GM15510 (cell line): ENCODE results near the gene CHST2.

Experiments
- POLR2A ChIP-seq: IDR thresholded peaks from 3 replicates; pipeline ENCODE4 v1.6.1; 2011; ENCODE audit warnings: borderline replicate concordance; ENCODE audit not compliant: insufficient read length; ENCODE audit errors: extremely low read depth

The CHST2 gene

DNA sequence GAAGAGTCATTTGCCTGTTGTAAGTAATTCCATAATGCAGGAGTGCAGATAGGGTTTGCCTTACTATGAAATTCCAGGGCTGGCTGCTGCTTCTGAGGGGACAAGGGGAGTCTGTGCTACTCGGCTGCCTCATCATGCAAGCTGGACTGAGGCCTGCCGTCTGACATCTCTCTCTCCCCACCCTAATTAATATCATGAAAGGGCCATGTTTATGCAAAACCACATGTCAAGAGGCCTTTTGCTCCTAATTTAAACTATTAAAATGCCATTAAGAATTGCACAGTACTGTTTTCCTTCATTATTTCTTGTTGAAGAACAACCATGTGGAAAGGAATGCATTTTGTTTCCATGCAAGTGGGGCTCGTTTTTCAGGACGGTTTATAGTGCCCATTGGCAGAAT, 26.3 kb downstream of the CHST2 start:
- TF ChIP-seq POLR2A = no peak

GRCh38 chr3:143146486-143147274, 27.1 kb downstream of the CHST2 start:
- no peak for TF ChIP-seq POLR2A

GRCh38 chr3:143147707-143148106, 28.1 kb downstream of the CHST2 start:
- no peak for TF ChIP-seq POLR2A

GRCh38 chr3:143150071-143150470, 30.5 kb downstream of the CHST2 start:
- no peak for TF ChIP-seq POLR2A

GRCh38 chr3:143151004-143151731, 31.6 kb downstream of the CHST2 start:
- TF ChIP-seq POLR2A = no peak

GRCh38 chr3:143152043-143152442, 32.5 kb downstream of the CHST2 start:
- TF ChIP-seq POLR2A = no peak

DNA sequence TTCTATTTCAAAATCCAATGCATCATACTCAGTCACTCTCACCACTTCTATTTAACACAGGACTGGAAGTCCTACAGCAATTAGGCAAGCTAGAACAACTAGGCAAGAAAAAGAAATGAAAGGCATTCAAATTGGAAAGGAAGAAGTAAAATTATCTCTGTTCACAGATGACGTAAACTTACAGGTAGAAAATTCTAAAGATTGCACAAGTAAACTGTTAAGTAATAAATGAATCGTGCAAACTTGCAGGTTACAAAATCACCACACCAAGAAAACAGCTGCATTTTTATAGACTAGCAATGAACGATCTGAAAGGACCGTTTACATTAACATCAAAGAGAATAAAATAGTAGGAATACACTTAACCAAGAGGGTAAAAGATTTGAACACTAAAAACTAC, 36.2 kb downstream of the CHST2 start:
- TF ChIP-seq POLR2A = no peak

DNA sequence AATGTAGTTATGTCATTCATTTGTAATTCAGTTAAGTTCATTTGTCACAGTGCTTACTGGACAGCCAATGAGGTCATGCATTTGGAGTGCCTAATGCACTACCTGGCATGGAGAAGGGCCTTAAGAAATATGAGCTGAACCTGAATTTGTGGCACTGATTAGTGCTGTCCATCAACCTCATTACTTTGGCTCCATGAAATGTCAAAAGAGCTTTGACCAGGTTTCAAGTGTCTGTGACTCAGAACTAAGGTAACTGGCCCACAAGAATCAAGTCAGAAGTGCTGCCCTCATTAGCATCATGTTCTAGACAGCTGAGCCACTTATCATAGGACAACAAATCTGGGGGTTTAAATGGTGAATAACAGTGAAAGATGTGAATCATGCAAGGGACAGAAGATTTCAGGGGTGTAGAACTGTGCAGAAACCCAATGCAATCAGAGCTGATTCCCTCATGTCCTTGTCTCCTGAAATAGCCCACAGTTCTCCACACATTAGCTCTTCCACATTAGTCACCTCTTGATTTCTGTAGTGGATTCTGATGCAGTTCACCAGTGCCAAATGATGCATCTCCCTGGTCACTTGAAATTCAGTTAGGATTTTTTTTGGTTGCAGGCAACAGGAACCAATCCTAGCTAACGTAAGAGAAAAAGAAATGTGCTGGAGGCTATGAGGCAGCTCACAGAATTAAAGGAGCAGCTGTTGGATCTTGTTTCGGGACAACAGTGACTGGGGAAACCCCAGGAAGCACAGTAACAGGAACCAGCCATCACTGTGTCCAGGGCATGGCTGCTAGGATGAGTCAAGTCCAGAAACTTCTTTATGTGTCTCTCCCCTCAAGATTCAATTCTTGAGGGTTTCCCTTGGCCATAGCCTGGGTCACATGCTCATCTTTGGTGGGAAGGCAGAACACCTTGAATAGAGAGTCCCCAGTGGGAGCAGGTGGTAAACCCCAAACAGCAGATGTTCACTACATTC, 38.7 kb downstream of the CHST2 start:
- TF ChIP-seq POLR2A = no peak

- no peak for TF ChIP-seq POLR2A
Measured at GRCh38 chr3:143160437-143160836, 40.9 kb downstream of the CHST2 start.

DNA sequence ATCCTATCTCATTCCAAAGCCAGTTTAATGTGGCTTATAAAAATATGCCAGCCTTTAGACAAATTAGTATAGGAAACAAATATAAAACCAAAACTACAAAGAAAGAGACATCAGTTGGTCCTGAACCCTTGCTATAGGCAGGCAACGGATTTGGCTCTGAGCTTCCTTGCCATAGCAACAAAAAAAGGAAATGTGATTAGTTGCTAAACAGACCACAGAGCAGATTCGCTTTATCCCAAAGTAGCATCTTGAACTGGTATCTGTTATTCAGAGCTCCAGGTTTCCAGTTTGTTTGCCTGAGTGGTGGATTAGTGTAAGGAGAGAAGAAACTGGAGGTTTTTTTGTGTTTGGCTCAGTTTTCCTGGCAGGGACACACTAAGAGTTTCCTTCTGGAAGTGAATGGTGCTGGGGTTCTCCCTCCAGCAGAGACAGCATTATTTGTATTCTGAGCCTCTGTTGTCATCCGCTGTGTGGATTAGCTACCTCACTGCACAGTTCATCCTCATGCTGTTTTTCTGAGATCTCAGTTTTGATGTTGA, 44.1 kb downstream of the CHST2 start:
- no peak for TF ChIP-seq POLR2A

GRCh38 chr3:143165211-143165610, 45.6 kb downstream of the CHST2 start:
- no peak for TF ChIP-seq POLR2A

- no peak for TF ChIP-seq POLR2A
Measured at GRCh38 chr3:143166376-143166775, 46.8 kb downstream of the CHST2 start.

GRCh38 chr3:143167969-143168854, 48.6 kb downstream of the CHST2 start:
- TF ChIP-seq POLR2A = no peak

DNA sequence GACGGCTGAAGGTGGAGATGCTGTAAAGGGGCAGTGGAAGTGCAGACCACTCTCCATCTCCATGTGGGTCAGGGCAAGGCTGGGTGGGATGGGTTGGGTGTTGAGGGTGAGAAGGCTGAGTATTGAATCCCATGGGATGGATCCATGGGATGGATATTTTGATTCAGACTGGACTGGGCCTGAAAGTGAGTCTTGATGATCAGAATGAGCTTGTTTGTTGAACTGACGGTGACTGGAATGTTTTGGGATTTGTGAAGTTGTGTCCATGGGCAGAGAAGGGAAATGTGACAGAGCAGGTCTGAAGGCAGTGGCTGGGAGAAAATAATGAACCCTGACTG, 49.3 kb downstream of the CHST2 start:
- TF ChIP-seq POLR2A = no peak
